Stimulated activated CD8-positive, alpha-beta memory T cell treated with anti-CD3 and anti-CD28 coated beads, Interleukin-12 subunit alpha, Interleukin-12 subunit beta, amount 100 ng/mL, for 24 hours (primary cell): ENCODE data around the gene SEC14L3.

Source experiments
- DNase-seq: peaks from one replicate; pipeline ENCODE4 v3.0.0-alpha.2; 2020; ENCODE audit errors: extremely low read depth

Gene SEC14L3

DNA sequence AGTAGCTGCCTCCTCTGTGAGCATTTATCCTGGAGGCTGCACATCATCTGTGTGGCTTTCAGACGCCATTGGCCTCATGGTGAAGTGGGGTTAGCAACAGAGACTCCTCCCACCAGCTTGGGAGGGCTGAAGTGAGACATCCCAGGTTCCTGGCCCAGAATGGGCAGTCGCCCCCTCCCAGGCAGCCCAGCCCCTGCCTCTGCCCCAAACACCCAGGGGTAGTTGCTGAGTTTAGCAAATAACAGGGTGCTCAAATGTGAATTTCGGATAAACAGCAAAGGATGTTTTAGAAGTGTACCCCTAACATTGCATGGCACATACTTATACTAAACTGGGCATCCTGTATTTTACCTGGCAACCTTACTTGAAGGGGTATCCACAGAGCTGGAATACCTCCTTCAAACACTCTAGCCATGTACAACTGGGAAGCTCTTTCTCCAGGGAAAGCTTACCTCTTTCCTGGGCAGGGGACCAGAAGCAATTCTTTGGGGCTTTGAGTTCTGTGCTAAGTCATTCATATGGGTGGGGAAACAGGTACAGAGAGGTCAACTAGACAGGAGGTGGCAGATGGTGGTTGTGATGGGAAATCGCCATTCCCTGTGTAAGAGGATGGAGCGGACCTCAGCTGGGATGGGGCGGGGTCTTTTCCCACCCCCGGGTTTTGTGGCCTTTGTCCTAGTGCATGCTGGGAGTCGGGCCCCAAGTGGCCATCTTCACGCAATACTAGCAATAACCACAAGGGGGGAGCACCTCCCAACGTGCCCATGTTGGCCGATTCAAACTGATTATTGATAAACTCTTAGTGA lies 27.0 kb downstream of the SEC14L3 start:
- no peak for DNase-seq

DNA sequence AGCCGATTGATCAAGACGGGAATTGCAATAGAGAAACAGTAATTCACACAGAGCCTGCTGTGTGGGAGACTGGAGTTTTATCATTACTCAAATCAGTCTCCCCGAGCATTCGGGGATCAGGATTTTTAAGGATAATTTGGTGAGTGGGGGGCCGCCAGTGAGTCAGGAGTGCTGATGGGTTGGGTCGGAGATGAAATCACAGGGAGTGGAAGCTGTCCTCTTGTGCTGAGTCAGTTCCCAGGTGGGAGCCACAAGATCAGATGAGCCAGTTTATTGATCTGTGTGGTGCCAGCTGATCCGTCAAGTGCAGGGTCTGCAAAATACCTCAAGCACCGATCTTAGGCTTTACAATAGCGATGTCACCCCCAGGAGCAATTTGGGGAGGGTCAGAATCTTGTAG lies 30.7 kb downstream of the SEC14L3 start:
- no peak for DNase-seq

DNA sequence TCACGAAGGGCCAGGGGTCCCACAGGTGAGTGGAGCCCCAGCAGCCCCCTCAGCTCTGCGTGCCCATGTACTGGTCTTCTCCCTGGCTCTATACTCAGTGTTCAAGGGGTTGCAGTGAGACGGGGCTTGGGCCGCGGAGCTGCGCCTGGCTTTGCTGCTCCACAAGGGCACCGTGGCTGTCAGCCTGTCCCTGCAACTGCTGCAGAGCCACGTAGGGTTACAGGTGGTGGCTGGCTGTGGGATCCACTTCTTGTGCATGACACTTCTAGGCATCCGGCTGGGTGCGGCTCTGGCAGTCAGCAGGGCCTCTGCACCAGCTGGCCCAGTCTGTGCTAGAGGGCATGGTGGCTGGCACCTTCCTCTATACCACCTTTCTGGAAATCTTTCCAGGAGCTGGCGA lies 32.0 kb downstream of the SEC14L3 start:
- DNase-seq: no peak

DNA sequence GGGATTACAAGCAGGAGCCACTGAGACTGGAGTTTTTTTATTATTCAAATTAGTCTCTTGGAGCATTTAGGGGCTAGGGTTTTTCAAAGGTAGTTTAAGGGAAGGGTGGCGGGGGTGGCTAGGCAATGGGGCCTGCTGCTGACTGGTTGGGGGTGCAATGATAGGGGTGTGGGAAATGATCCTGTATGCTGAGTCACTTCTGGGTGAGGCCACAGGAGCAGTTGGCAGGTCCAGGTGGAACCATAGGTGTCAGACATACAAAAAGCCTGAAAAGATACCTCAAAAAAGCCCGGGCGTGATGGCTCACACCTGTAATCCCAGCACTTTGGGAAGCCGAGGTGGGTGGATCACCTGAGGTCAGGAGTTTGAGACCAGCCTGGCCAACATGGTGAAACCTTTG lies 32.6 kb downstream of the SEC14L3 start:
- no peak for DNase-seq

DNA sequence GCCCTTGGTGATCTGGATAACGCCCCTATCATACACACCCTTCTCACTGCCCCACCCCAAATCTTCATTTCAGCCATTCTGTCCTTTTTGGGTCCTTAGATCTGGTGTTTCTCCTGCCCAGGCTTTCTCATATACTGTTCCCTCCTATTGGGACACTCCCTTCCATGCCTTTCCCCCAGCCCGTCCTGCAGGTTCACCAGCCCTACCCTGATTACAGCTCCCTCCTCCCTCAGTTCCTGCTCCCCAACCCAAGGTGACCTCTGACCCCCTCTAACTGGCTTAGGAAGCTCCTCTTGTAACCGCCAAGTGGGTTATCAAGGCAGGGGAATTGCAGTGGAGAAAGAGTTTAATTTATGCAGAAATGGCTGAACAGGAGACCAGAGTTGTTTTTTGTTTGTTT lies 33.3 kb downstream of the SEC14L3 start:
- DNase-seq: no peak

DNA sequence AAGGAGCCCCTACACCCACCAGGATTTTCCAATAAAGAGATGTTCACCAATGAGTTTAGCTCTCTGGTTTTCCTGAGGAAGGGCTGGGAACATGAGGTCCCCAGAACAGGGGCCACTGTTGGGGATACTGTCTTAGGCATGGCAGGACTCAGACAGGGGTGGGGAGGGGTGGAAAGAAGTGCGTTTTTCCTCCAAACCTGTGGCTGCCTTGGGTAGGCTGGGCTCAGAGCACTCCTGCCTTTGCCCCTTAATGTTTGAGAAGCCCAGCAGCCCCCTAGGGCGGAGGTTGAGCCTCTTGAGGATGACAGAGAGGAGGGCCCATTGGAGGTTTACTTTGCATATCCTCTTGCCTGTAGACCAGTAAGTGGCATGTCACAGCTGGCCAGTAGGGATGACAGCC lies 35.6 kb downstream of the SEC14L3 start:
- DNase-seq: no peak

DNA sequence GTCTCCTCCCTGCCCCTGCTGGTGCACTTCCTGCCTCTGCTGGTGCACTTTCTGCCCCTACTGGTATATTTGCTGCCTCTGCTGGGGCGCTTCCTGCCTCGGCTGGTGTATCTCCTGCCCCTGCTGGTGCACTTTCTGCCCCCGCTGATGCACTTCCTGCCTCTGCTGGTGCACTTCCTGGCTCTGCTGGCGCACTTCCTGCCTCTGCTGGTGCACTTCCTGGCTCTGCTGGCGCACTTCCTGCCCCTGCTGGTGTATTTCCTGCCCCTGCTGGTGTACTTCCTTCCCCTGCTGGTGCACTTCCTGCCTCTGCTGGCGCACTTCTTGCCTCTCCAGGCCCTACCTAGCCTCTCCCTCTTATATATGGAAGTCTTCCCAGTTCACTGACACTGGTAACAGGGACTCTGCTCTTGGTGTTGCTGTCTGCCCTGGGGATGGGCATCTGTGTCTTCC lies 36.1 kb downstream of the SEC14L3 start:
- DNase-seq: peak; percentile 50

DNA sequence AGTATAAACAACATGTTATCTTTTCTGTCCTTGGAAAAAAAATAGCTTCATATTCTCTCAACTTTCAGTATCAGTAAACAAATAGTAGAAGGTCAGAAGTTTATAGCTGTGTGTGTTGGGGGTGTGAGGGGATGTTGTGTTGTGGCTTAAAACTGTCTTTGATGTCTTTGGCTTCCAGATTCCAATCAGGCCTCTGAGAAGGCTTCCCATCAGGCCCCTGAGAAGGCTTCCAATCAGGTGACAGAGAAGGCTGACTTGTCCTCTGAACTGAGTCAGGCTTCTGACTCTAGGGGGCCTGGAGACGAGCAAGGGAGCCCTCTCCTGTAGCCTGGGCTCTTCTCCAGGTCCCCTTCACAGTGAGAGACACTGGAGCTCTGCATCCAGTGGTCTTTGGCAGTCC lies 37.0 kb downstream of the SEC14L3 start:
- DNase-seq: no peak

DNA sequence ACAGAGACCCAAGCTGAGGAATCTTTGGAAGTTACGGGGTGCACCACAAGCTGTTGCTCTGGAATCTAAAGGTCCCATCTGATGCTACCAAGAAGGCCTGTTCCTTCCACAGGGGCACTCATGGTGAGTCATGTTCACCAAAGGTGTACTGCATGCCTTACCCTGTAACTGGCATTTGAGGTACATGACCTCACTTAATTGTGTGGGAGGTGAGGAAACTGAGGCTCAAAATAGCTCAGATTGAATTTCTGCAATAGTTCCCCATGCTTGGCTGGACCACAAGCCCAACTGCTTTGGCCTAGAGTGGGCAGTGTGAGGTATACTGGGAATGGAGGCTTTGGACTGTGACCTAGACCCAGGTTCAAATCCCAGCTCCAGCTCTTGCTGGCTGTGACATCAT lies 38.0 kb downstream of the SEC14L3 start:
- no peak for DNase-seq

DNA sequence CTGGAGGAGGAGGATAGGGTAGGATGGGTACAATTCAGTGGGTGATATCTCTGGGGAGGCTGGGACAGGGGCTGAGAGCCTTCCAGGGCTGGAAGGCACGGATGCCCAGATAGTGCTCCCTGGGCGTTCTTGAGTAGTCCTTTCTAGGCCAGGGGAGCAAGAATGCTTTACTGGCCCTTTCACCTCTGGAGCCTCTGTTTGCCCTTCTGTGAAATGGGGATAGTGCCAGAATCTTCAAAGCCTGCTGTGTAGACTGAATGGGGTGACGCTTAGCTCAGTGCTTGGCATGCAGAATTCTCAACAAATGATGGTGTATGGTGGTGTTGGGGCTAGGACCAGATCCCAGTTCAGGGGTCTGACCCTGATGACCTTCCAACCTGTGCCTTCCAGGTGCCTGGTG lies 38.6 kb downstream of the SEC14L3 start:
- no peak for DNase-seq

DNA sequence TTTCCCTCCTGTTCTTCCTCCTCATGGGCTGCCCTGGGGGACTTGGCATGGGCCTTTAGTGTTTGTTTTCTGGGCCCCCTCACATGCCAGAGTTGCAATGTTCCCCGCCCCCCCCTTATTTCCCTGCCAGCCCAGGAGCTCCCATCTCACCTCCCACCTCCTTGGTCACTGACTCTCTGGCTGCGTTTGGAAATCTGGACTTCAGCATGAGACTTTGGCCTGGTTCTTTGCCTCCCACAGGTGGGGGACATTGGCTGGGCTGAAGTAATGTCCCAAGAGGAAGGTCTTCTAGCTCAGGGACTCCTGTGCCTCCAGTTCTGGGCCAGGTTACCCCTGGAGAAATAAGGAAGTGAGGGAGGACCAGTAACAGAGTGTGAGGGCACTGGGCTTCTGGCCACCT lies 39.3 kb downstream of the SEC14L3 start:
- DNase-seq: no peak

DNA sequence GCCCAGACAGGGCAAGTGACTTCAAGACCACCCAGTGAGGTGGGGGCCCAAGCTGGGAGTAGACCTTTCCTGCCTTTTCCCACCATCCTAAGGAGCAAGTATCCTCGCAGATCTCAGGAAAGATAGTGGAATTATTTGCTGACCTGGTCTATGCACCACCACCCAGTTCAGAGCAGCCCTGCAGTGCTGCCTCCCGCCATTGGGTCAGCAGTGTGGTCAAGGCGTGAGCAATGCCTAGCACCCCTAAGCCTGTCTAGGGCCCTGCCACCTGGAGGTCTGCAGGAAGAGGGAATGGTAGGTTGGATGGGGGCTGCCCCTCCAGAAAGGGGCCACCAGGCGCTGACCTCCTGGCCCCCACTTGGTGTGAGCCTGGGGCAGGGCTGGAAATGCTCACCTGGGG lies 39.7 kb downstream of the SEC14L3 start:
- no peak for DNase-seq

DNA sequence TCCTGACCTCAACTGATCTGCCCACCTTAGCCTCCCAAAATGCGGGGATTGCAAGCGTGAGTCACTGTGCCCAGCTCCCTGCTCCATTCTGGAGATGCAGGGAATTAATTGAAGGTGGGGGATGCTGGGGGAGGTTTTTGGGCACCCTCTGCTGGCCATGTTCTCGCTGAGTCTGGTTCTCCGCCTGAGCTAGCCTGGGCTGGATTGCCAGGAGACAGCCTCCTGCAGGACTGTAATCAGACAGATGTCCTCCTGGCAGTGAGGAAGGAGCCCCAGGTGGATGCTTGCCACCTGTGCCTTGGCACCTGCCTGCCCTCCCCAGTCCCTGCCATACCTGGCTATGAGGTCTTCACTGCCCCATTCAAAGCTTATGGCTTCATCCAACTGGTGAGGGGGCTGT lies 40.9 kb downstream of the SEC14L3 start:
- DNase-seq: no peak

DNA sequence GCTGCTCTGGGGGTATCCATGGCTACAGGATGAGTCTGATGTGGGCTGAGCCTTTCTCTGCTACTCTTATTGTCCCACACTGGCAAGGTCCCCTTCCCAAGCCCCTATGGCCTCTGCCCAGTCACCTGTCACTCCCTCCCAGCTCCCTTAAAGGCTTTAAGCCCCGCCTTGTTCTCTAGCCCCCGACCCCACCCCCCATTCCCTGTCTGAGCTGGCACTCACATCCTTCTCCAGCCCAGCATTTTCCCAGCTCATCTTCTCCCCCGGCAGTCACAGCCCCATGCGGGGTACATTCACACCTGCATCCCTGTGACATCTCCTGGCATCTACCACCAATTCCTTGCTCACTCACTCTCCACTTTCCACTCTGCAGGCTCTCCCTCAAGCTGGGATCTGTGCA lies 41.9 kb downstream of the SEC14L3 start:
- DNase-seq: no peak

DNA sequence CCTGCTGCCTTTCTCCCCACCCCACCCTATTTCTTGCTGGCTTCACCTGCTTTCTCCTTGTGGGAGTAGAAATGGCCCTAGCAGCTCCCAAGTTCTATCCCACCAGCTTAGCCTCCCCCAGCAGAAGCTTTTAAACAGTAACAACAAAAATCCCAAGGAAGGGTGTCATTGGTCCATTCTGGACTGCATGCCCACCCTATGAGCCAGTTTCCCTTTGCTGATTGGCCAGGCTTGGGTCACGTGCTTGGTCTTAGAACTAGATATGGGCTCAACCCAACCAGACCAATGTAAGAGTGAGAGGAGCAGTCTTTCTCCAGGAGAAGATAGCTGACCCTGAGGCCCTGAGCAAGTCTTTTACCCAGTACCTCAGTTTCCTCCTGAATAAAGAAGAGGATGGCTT lies 43.9 kb downstream of the SEC14L3 start:
- no peak for DNase-seq

DNA sequence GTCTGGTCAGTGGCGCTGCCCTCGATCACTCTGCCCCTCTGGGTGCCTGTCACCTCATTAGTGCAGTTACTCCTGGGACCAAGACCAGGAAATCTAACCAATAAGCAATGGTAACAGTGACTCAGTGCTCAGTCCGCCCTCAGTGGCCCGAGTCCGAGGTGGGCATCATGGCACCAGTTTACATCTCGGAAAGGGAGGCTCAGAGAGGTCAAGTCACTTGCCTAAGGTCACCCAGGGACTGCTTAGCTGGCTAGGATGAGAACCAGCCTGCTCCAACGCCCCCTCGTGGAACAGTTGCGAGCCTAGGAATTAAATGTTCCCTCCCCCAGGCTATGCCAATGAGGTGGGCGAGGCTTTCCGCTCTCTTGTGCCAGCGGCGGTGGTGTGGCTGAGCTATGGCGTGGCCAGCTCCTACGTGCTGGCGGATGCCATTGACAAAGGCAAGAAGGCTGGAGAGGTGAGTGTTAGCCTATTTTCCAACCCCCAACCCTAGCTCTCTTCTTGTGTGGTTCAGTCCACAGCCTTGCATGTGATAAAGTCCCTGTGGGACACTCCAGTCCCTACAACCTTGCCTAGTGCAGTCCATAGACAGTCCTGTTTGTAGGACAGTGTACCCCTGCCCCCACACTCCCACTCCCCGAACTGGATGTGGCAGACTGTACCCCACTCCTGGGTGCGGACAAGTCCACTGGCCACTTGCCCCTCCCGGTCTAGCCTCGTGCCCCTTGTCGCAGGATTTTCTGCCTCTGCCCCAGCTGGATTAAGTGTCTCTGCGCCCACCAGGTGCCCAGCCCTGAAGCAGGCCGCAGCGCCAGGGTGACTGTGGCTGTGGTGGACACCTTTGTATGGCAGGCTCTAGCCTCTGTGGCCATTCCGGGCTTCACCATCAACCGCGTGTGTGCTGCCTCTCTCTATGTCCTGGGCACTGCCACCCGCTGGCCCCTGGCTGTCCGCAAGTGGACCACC lies 45.1 kb downstream of the SEC14L3 start:
- peak; percentile 68 for DNase-seq

DNA sequence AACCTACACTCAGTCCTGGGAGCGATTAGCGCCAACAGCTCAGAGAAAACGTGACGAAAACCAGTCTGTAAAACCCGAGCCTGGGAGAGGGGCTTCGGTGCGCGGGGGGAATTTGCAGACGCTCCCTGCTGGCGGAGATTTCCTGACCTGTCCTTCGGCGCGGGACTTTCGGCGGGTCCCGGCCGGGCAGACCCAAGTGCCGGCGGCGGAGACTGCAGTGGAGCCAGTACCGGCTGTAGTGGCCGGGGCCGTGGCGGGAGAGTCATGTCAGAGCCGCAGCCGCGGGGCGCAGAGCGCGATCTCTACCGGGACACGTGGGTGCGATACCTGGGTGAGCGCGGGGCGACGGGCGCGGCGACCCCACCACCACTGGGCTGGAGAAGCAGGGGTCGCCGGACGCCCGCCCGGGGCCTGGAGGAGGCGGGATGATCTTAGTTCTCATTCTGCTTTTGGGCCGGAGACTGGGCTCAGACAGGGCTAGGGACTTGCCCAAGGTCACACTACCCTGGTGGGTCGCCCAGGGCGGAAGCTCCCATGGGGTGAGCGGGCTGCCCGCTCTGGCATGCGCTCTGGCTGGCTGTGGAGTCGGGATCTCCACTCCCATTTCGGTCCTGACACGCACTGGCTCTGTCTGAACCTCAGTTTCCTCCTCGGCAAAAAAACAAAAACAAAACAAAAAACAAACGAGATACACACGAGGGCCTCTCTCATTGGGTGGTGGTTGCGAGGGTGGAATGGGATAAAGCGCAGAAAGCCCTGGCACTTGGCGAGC lies 46.0 kb downstream of the SEC14L3 start, which contains the start of gene MTFP1:
Gene MTFP1, plus strand, starts transcription at position 153 of the 772 bp plus-strand sequence. Its CDS starts 112 bp downstream, at position 265.
- DNase-seq: no peak

DNA sequence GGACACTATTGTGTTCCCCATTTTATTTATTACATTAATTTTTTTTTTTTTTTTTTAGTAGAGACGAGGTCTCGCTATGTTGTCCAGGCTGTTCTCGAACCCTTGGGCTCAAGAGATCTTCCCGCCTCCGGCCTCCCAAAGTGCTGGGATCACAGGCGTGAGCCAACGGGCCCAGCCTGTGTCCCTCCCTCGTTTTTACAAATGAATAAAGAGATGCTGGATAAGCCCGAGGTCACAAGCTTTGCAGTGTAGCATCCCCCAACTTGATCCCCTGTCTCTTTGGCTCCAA lies 46.5 kb downstream of the SEC14L3 start:
- no peak for DNase-seq

DNA sequence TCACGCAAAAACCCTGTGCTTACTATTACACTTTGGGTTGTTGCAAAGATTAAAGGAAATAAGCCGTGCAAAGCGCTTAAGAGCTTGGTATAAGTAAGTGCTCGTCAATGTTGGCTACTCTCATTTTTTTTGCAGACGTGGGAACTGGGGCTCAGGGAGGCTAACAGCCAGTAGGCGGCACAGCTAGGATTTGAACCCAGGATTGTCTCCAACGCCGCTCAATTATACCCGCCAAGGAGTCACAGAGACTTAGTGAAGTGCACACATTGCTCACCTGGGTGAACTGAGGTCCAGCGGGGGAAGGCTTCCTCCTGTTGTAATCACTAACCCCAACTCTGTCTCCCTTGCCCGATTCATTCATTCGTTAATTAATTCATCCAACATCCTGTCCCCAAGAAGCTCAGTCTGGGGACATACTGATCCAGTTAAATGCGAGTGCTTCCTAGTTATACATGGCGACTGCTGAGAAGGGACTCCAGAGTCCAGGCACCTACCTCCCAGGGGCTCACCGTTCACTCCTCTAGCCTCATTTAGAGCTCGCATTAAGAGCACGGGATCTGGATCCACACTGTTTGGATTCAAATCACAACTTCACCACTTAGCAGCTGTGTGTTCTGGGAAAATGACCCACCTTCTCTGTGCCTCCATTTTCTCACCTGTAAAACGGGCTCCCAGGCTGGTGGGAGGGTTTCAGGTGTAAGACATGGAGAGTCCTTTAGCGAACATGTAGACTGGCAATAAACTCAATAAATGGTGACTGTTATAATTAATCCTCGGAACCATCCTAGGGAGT lies 47.1 kb downstream of the SEC14L3 start:
- DNase-seq: no peak

DNA sequence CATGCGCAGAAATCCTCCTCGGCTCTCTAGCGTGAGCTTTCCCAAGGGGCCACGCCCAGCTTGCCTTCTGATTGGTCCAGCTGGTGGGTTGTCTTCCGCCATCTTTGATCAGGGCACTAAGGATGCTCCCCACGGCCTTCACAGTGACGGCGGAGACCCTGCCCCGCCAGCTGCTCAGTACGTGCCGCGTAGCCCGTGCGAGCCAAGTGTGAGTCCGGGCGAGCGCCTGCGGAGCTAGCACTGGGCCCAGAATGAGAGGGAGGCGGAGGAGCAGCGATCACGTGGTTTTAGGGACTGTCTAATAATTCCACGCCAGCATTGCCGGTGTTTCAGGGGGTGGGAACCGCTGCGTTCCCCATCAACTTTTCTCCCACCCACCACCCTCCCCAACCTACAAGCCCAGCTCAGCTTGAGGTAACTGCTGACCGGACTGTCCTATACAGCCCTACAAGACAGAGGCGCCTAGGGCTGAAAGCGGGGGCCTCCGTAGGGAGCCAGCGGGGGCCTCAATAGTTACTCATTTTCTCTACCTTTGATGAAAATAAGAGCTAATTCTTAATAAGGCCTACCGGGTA lies 47.8 kb downstream of the SEC14L3 start:
- DNase-seq: peak; percentile 94
